Sigmoid colon (tissue), 7 donors: ENCODE data around the gene ZFHX2. TPM values are rescaled to one million over a fixed set of nuclear protein-coding genes. Genes with fewer than 3 reads are reported as not detected.
A peak's percentile ranks its signal among the peaks of the same experiment; 100 is the strongest.

Source experiments
- DNase-seq: peaks from one replicate; pipeline ENCODE4 v3.0.0-alpha.2; 2019
- H3K27ac ChIP-seq, 4 donors: fragments of 200-600 bp; sonication (generic); one replicate each; pipeline ENCODE4 v1.5.1; 2016 to 2019; ENCODE audit warnings: mild to moderate bottlenecking in 1 of 4
- H3K27me3 ChIP-seq, 3 donors: fragments of 200-600 bp; sonication (generic); one replicate each; pipeline ENCODE4 v1.5.1; 2019; ENCODE audit warnings: mild to moderate bottlenecking in 1 of 3
- H3K36me3 ChIP-seq, 4 donors: fragments of 200-600 bp; sonication (generic); one replicate each; pipeline ENCODE4 v1.5.1; 2016 to 2019
- H3K4me1 ChIP-seq, 4 donors: fragments of 200-600 bp; sonication (generic); one replicate each; pipeline ENCODE4 v1.5.1; 2017 to 2019
- H3K4me3 ChIP-seq, 4 donors: fragments of 200-600 bp; sonication (generic); one replicate each; pipeline ENCODE4 v1.5.1; 2017 to 2019; ENCODE audit warnings: mild to moderate bottlenecking in 2 of 4, moderate library complexity in 1 of 4
- H3K9me3 ChIP-seq, 4 donors: fragments of 200-600 bp in 3 of 4; sonication (generic) in 3 of 4; one replicate each; pipeline versions ENCODE4 v1.5.1 to v1.6.1; 2013 to 2019
- EP300 ChIP-seq, 4 donors: sonication (generic); formaldehyde crosslinking; IDR thresholded peaks; one replicate each; pipeline ENCODE4 v1.6.1; 2017; ENCODE audit warnings: antibody characterized with exemption in 4 of 4
- POLR2A ChIP-seq, 2 donors: fragments of 450-650 bp; IDR thresholded peaks; one replicate each; pipeline ENCODE4 v1.6.1; 2016; ENCODE audit warnings: antibody characterized with exemption in 2 of 2, mild to moderate bottlenecking in 2 of 2, moderate library complexity in 2 of 2
- POLR2AphosphoS5 ChIP-seq, 4 donors: sonication (generic); formaldehyde crosslinking; IDR thresholded peaks; one replicate each; pipeline ENCODE4 v1.6.1; 2017; ENCODE audit warnings: antibody characterized with exemption in 4 of 4
- WGBS, 2 donors: extraction: QIAGEN DNeasy Blood & Tissue Kit; methylation state at CpG; one replicate each; pipeline ENCODE4 v1.1.7; 2013; 5-methylcytosine and 5-hydroxymethylcytosine counted together
- intact Hi-C: fragments of 100-400 bp; cut with DNase I; formaldehyde crosslinking; loops from one replicate; pipeline ENCODE4 v1.15.1; 2023
- polyA plus RNA-seq, 3 donors: library from polyadenylated mRNA; stranded (reverse); fragments of 200-250 nt; gene quantifications; one replicate each; pipeline ENCODE4 v1.2.3, GENCODE V29; 2013
- total RNA-seq, 4 donors: library from RNA; depleted of rRNA; stranded (reverse); fragments of >200 nt; gene quantifications; one replicate each; pipeline ENCODE4 v1.1.0, GENCODE V29; 2016
- TF ChIP-seq, protein P1 (sequence below), 4 experiments: fragments of 450-650 bp in 3 of 4; fragments of 200-600 bp in 1 of 4; IDR thresholded peaks; one replicate each; pipeline ENCODE4 v1.5.1; 2016 to 2019; ENCODE audit warnings: antibody characterized with exemption in 4 of 4, mild to moderate bottlenecking in 3 of 4, moderate library complexity in 2 of 4
- donor health status: healthy with polysubstance abuse.
- donor health status: Bipolar disorder and iron deficiency.
- donor health status: healthy.

The ZFHX2 gene
- total and polyA plus RNA-seq, 7 donors = under 0.01 to 1.9 (median 0.56) TPM; not detected in 1

DNA sequence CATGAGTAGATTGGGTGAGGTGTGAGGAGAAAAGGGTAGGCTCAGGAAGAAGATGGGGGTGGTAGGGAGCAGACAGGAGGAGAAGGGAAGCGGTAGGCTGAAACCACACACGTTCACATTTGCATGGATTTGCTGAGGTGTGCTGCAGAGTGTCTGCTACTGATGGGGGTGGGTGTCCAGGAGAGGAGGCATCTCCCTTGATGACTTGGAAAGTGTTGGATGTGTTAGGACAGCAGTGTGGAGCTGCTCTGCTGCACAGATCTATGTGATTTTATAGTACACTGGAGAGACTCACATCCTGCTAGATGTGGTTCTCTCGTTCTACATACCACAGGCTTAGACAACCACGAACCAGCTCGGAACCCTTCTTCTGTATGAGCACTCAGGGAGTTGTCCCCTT, 9.3 kb downstream of the ZFHX2 start:
- Histone ChIP-seq H3K9me3 (no peaks in the 10 kb centered on the region), H3K36me3 (peaks cover 0 to 6% (median 0%) of the 10 kb centered on the region in 4 donors), H3K27ac (no peak overlapping the region), H3K27me3 (no peaks in the 10 kb centered on the region), H3K4me3 (no peak overlapping the region), H3K4me1 (peaks cover 0 to 10% (median 5%) of the 10 kb centered on the region in 4 donors)
- intact Hi-C loops = no loop called here
- DNase-seq = no peak
- WGBS, 2 donors = 87 to 88% methylated on average over 5 of the region's 5 CpGs
- TF ChIP-seq, protein P1, sequence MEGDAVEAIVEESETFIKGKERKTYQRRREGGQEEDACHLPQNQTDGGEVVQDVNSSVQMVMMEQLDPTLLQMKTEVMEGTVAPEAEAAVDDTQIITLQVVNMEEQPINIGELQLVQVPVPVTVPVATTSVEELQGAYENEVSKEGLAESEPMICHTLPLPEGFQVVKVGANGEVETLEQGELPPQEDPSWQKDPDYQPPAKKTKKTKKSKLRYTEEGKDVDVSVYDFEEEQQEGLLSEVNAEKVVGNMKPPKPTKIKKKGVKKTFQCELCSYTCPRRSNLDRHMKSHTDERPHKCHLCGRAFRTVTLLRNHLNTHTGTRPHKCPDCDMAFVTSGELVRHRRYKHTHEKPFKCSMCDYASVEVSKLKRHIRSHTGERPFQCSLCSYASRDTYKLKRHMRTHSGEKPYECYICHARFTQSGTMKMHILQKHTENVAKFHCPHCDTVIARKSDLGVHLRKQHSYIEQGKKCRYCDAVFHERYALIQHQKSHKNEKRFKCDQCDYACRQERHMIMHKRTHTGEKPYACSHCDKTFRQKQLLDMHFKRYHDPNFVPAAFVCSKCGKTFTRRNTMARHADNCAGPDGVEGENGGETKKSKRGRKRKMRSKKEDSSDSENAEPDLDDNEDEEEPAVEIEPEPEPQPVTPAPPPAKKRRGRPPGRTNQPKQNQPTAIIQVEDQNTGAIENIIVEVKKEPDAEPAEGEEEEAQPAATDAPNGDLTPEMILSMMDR (IDR thresholded peaks at IDR 0.05) = no peak
- TF ChIP-seq EP300 (IDR thresholded peaks at IDR 0.05) = no peak
- TF ChIP-seq POLR2AphosphoS5 (IDR thresholded peaks at IDR 0.05) = no peak
- no peak for TF ChIP-seq POLR2A (IDR thresholded peaks at IDR 0.05)

DNA sequence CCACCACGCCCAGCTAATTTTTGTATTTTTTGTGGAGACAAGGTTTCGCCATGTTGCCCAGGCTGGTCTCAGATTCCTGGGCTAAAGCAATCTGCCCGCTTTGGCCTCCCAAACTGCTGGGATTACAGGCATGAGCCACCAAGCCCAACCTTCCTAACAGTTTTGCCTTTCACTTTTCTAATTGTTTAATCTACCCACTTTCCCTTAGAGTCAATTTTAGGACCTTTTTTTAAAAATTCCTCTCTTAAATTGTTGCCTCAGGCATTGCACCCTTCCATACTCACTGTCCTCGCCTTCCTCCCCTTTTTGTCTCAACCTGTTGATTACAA, 11.5 kb downstream of the ZFHX2 start:
- Histone ChIP-seq H3K4me1 (peaks cover 0 to 10% (median 5%) of the 10 kb centered on the region in 4 donors), H3K27ac (no peak overlapping the region), H3K36me3 (peaks cover 0 to 6% (median 0%) of the 10 kb centered on the region in 4 donors), H3K4me3 (no peak overlapping the region), H3K27me3 (no peaks in the 10 kb centered on the region), H3K9me3 (no peaks in the 10 kb centered on the region)
- DNase-seq = no peak
- TF ChIP-seq, protein P1 (IDR thresholded peaks at IDR 0.05) = no peak
- TF ChIP-seq EP300 (IDR thresholded peaks at IDR 0.05) (no peak), POLR2A (IDR thresholded peaks at IDR 0.05) (no peak), POLR2AphosphoS5 (IDR thresholded peaks at IDR 0.05) (no peak)
- intact Hi-C loops = no loop called here
- WGBS, 2 donors = 88 to 96% methylated on average over 4 of the region's 4 CpGs

DNA sequence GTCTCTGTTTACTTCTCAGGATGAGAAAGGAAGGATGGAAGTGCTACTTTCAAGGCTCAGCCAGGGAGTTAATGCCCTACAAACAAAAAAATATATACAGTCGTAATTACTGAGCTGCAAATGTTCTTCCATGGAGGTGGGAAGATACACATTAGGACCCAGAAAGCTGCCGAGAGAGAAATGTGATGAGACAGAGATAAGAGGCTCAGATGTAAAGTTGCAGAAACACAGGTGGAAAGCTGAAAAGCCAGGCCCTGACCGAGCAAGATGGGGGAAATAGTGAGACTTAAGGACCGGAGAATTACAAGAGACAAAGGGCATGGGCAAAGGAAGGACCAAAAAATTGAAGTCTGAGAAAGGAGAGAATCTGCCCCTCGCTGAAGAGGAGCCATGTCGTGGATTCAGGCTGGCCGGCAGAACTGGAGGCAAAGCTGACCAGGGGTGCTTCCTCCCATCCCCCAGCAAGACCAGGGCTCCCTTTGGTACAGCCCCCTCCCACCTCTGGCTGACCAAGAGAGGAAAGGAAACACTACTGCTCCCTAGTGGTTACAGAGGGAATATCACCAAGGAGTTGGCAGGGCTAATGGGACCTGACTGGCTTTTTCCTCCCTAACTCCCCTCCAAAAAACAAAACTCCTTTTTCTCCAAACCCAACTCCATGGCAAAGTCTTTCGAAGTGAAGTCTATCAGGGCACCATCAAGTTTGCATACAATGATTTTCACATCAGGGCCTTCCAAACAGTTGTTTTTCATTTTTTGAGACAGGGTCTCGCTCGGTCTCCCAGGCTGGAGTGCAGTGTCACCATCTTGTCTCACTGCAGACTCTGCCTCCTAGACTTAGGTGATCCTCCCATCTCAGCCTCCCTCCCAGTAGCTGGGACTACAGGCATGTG, 12.1 kb downstream of the ZFHX2 start:
- no peak for DNase-seq
- WGBS, 2 donors = 43 to 48% methylated on average over 10 of the region's 10 CpGs
- H3K4me3 ChIP-seq = no peak overlapping the region
- no peak overlapping the region for H3K27ac ChIP-seq
- intact Hi-C loops = no loop called here
- peaks cover 0 to 10% (median 5%) of the 10 kb centered on the region in 4 donors for H3K4me1 ChIP-seq
- peaks cover 0 to 9% (median 0%) of the 10 kb centered on the region in 4 donors for H3K36me3 ChIP-seq
- H3K27me3 ChIP-seq = no peaks in the 10 kb centered on the region
- no peak for TF ChIP-seq POLR2A (IDR thresholded peaks at IDR 0.05)
- TF ChIP-seq, protein P1 (IDR thresholded peaks at IDR 0.05) = peak; percentile 51 to 77 (median 59)
- H3K9me3 ChIP-seq = no peaks in the 10 kb centered on the region

DNA sequence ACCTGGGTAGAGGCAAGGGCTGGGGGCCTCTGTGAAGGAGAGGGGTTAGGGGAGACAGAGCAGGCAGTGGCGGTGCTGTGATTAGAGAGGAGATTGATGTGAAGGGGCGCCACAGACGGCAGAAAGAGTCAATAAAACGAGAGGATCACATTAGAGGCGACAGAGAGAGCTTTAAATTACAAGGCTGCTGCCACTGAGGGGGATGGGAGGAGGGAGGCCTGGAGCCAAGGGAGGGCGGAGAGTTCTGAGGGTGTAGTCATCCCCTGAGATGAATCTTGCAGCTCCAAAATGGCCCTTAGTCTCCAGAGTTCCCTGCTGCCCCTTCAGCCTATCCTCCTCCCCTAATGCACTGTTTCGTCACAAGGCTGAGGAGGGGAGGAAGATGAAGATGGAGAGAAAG, 12.8 kb downstream of the ZFHX2 start:
- Histone ChIP-seq H3K36me3 (peaks cover 0 to 11% (median 0%) of the 10 kb centered on the region in 4 donors), H3K9me3 (no peaks in the 10 kb centered on the region), H3K27ac (no peak overlapping the region), H3K27me3 (no peaks in the 10 kb centered on the region), H3K4me1 (peaks cover 0 to 10% (median 5%) of the 10 kb centered on the region in 4 donors), H3K4me3 (no peak overlapping the region)
- intact Hi-C loops = no loop called here
- DNase-seq = no peak
- no peak for TF ChIP-seq POLR2AphosphoS5 (IDR thresholded peaks at IDR 0.05)
- TF ChIP-seq EP300 (IDR thresholded peaks at IDR 0.05) = no peak
- TF ChIP-seq, protein P1 (IDR thresholded peaks at IDR 0.05) = no peak
- TF ChIP-seq POLR2A (IDR thresholded peaks at IDR 0.05) = no peak
- 67 to 68% methylated on average over 7 of the region's 7 CpGs for WGBS, 2 donors
